Prostate gland (tissue), 2 donors: ENCODE measurements around the gene NTM.

ENCODE experiments used
- CTCF ChIP-seq, 4 experiments: fragments of 200-600 bp in 2 of 4; fragments of 450-650 bp in 2 of 4; sonication (generic) in 2 of 4; IDR thresholded peaks; 1 replicate in 3 of 4; 2 replicates in 1 of 4; pipeline ENCODE4 v1.5.1; 2016 to 2019; ENCODE audit warnings: antibody characterized with exemption in 4 of 4, mild to moderate bottlenecking in 2 of 4, moderate library complexity in 2 of 4
- POLR2A ChIP-seq: fragments of 450-650 bp; IDR thresholded peaks from one replicate; pipeline ENCODE4 v1.6.1; 2016; ENCODE audit warnings: antibody characterized with exemption, mild to moderate bottlenecking
- POLR2AphosphoS5 ChIP-seq: sonication (generic); formaldehyde crosslinking; IDR thresholded peaks from one replicate; pipeline ENCODE4 v1.6.1; 2017; ENCODE audit warnings: antibody characterized with exemption

GRCh38 chr11:132263241-132263640, 892.8 kb downstream of the NTM start:
- TF ChIP-seq POLR2AphosphoS5 (no peak), POLR2A (no peak), CTCF (IDR thresholded peaks at IDR 0.05) (no peak)
